GM12878 (cell line): Measurements from ENCODE around the gene LRRC39. TPM values are rescaled to one million over a fixed set of nuclear protein-coding genes. Genes with fewer than 3 reads are reported as not detected.

Source experiments
- ATAC-seq: fragments of 200-7000 bp; cut with Tn5 transposase; 3 replicates; pipeline ENCODE4 v1.9.1; 2020; ENCODE audit warnings: mild to moderate bottlenecking, moderate library complexity
- BruUV-seq: library from RNA; stranded (reverse); fragments of 400-500 nt; replicated peaks from 2 replicates; lab custom pipeline; 2021; lab: Mats Ljungman, UMichigan
- CTCF ChIA-PET: fragments of 300-600 bp; sonication (Branson Sonifier 250); formaldehyde crosslinking; extraction: SDS; loops from one replicate; lab custom pipeline; 2021; ENCODE audit warnings: inconsistent platforms; lab: Yijun Ruan, JAX
- POLR2A ChIA-PET: fragments of 350-600 bp; formaldehyde crosslinking; extraction: SDS; loops from one replicate; lab custom pipeline; 2021; ENCODE audit warnings: inconsistent platforms; lab: Charles Lee
- RAD21 ChIA-PET: fragments of 300-600 bp; sonication (Branson Sonifier 250); formaldehyde crosslinking; loops from one replicate; lab custom pipeline; 2023; ENCODE audit warnings: antibody characterized with exemption; ENCODE audit not compliant: unreplicated experiment; lab: Charles Lee
- SMC1A ChIA-PET: fragments of 300-600 bp; sonication (Branson Sonifier 250); formaldehyde crosslinking; loops from one replicate; lab custom pipeline; 2023; ENCODE audit not compliant: unreplicated experiment, uncharacterized antibody; lab: Charles Lee
- DNase-seq: peaks from one replicate; pipeline ENCODE4 v3.0.0-alpha.2; 2011; ENCODE audit warnings: low read depth, low spot score
- FAIRE-seq: peaks from 3 replicates; lab custom pipeline; 2011; peaks lifted over from hg19 to GRCh38; lab: Jason Lieb, UNC
- H2AFZ ChIP-seq: 2 replicates; pipeline ENCODE4 v1.6.0; 2011; ENCODE audit warnings: low read depth, low read length, control low read depth; ENCODE audit not compliant: control insufficient read depth
- H3K27ac ChIP-seq: 2 replicates; pipeline ENCODE4 v1.5.1; 2011; ENCODE audit warnings: control low read depth; ENCODE audit not compliant: control insufficient read depth, insufficient read depth
- H3K27me3 ChIP-seq, 2 experiments: replicated peaks in 1 of 2; 2 replicates each; pipeline versions ENCODE4 v1.6.0 to v1.6.1; 2011; ENCODE audit warnings: low read length in 1 of 2; ENCODE audit not compliant: control insufficient read depth in 2 of 2, insufficient read depth in 2 of 2
- H3K36me3 ChIP-seq, 2 experiments: 2 replicates each; pipeline ENCODE4 v1.5.1; 2011; ENCODE audit warnings: low read length in 1 of 2; ENCODE audit not compliant: control insufficient read depth in 2 of 2, insufficient read depth in 2 of 2
- H3K4me1 ChIP-seq: 2 replicates; pipeline ENCODE4 v1.6.1; 2011; ENCODE audit warnings: mild to moderate bottlenecking, low read length, moderate library complexity, mixed read lengths; ENCODE audit not compliant: control insufficient read depth, insufficient read depth
- H3K4me2 ChIP-seq: 2 replicates; pipeline ENCODE4 v1.6.0; 2011; ENCODE audit warnings: control low read depth; ENCODE audit not compliant: control insufficient read depth, insufficient read depth
- H3K4me3 ChIP-seq: fragments of 200-600 bp; sonication (generic); 2 replicates; pipeline ENCODE4 v1.5.1; 2016
- H3K79me2 ChIP-seq: 2 replicates; pipeline ENCODE4 v1.6.0; 2011; ENCODE audit warnings: low read length; ENCODE audit not compliant: control insufficient read depth, insufficient read depth
- H3K9ac ChIP-seq: 2 replicates; pipeline ENCODE4 v1.8.0; 2011; ENCODE audit warnings: low read length, control low read depth, mixed read lengths; ENCODE audit not compliant: control insufficient read depth, insufficient read depth
- H3K9me3 ChIP-seq: replicated peaks from 3 replicates; pipeline ENCODE4 v1.5.1; 2011; ENCODE audit warnings: mild to moderate bottlenecking, low read length; ENCODE audit not compliant: control insufficient read depth, insufficient read depth
- H4K20me1 ChIP-seq: 2 replicates; pipeline ENCODE4 v1.6.0; 2011; ENCODE audit not compliant: control insufficient read depth, insufficient read depth
- ATF7 ChIP-seq: fragments of 450-650 bp; IDR thresholded peaks from 2 replicates; pipeline ENCODE4 v1.6.1; 2016; ENCODE audit warnings: low read depth, mild to moderate bottlenecking
- BCLAF1 ChIP-seq: fragments of 450-650 bp; IDR thresholded peaks from 2 replicates; pipeline ENCODE4 v1.6.1; 2017; ENCODE audit warnings: antibody characterized with exemption, mild to moderate bottlenecking, moderate library complexity
- BRCA1 ChIP-seq: IDR thresholded peaks from 2 replicates; pipeline ENCODE4 v1.6.1; 2011; ENCODE audit warnings: low read depth, low read length, improper control_type of control experiment
- FOS ChIP-seq: IDR thresholded peaks from 3 replicates; pipeline ENCODE4 v1.6.1; 2011; ENCODE audit warnings: borderline replicate concordance; ENCODE audit not compliant: insufficient read length; ENCODE audit errors: extremely low read depth
- PAX5 ChIP-seq: IDR thresholded peaks from 2 replicates; pipeline ENCODE4 v1.6.1; 2011; ENCODE audit warnings: low read depth, low read length, borderline replicate concordance
- PRDM15 ChIP-seq: fragments of 450-650 bp; formaldehyde crosslinking; IDR thresholded peaks from 2 replicates; pipeline ENCODE4 v1.4.0; 2020; ENCODE audit warnings: mild to moderate bottlenecking, moderate library complexity
- SP1 ChIP-seq: IDR thresholded peaks from one replicate; pipeline ENCODE4 v1.6.1; 2011; ENCODE audit warnings: low read depth, low read length
- SRF ChIP-seq, 2 experiments: IDR thresholded peaks; 2 replicates each; pipeline ENCODE4 v1.6.1; 2011; ENCODE audit warnings: low read depth in 2 of 2, low read length in 2 of 2, mild to moderate bottlenecking in 1 of 2, moderate library complexity in 1 of 2
- SUZ12 ChIP-seq: fragments of 200-600 bp; sonication (generic); IDR thresholded peaks from one replicate; pipeline ENCODE4 v1.6.1; 2018; ENCODE audit warnings: antibody characterized with exemption, mild to moderate bottlenecking; ENCODE audit not compliant: unreplicated experiment
- TCF12 ChIP-seq: IDR thresholded peaks from 2 replicates; pipeline ENCODE4 v1.6.1; 2011; ENCODE audit warnings: low read depth, mild to moderate bottlenecking, low read length
- ZBED1 ChIP-seq: IDR thresholded peaks from 2 replicates; pipeline ENCODE4 v1.6.1; 2016; ENCODE audit warnings: borderline replicate concordance
- WGBS: methylation state at CpG from one replicate; pipeline ENCODE4 v1.1.6; 2016; ENCODE audit warnings: low lambda C conversion rate; ENCODE audit not compliant: insufficient replicate concordance, insufficient coverage; ENCODE audit errors: missing lambda C conversion rate; 5-methylcytosine and 5-hydroxymethylcytosine counted together
- in situ Hi-C: fragments of 300-500 bp; cut with MboI; formaldehyde crosslinking; loops from 9 replicates; pipeline ENCODE4 v1.14.3; 2018; ENCODE audit warnings: mixed read lengths
- intact Hi-C: fragments of 100-400 bp; cut with micrococcal nuclease; formaldehyde crosslinking; loops from one replicate; pipeline ENCODE4 v1.14.2; 2022; ENCODE audit not compliant: unreplicated experiment
- polyA plus RNA-seq, 11 experiments: library from polyadenylated mRNA; depleted of rRNA in 4 of 11; unstranded in 6 of 11; stranded (reverse) in 5 of 11; fragments of >200 nt; fragmentation: Nextera tagmentation in 4 of 11; fragmentation: Illumina TruSeq in 1 of 11; extraction: Ambion mirVana in 4 of 11; extraction: Trizol in 1 of 11; gene quantifications; 1 replicate in 1 of 11; 2 replicates in 10 of 11; pipeline versions ENCODE4 v1.2.1 to v1.2.3, GENCODE V29; 2011 to 2016; ENCODE audit warnings: inconsistent platforms in 2 of 11, missing spikeins in 2 of 11, low read depth in 1 of 11
- total RNA-seq, 4 experiments: library from RNA; depleted of rRNA in 3 of 4; stranded (reverse); fragments of >200 nt in 3 of 4; fragmentation: Illumina TruSeq in 1 of 4; extraction: Trizol in 1 of 4; gene quantifications; 2 replicates each; pipeline versions ENCODE4 v1.2.1 to v1.2.3, GENCODE V29; 2013 to 2021

Gene LRRC39
- total and polyA plus RNA-seq, 10 of the 15 experiments (the other 5 are each of a cell fraction or from before 2014, with no cell fraction given): 0.23 to 1.1 (median 0.56) TPM

GRCh38 chr1:100187912-100188311, 9.9 kb upstream of the LRRC39 start:
- Histone ChIP-seq H2AFZ (no peak overlapping the region), H3K79me2 (no peaks in the 10 kb centered on the region), H3K27me3 (no peaks in the 10 kb centered on the region), H3K4me3 (no peak overlapping the region), H3K36me3 (peaks cover 0 to 3% of the 10 kb centered on the region in 2 experiments; a peak in 1 of 4 replicates), H3K4me2 (no peak overlapping the region), H4K20me1 (no peaks in the 10 kb centered on the region), H3K4me1 (peaks cover 12% of the 10 kb centered on the region), H3K9me3 (no peaks in the 10 kb centered on the region; the same call in 2 of the 3 replicates), H3K27ac (no peak overlapping the region)
- SMC1A ChIA-PET: interaction anchor here (1.1 kb wide), 1 partner anchor 20 kb away, joined by 3 read pairs; no protein-coding TSS in a partner anchor
- no TSS peak for BruUV-seq
- no peak for ATAC-seq
- in situ Hi-C loops (no loop called here), intact Hi-C loops (no loop called here)
- WGBS: 100% methylated on average over 3 of the region's 3 CpGs
- CTCF ChIA-PET: no interaction called here
- no peak for DNase-seq
- POLR2A ChIA-PET: no interaction called here
- FAIRE-seq: no peak
- no peak for TF ChIP-seq FOS
- TF ChIP-seq TCF12: no peak
- TF ChIP-seq SRF (IDR thresholded peaks at IDR 0.05; ENCODE audit: low read depth in 2 of 2, low read length in 2 of 2): no peak
- TF ChIP-seq, all 136 proteins: peak for 0
- RAD21 ChIA-PET: no interaction called here
- H3K9ac ChIP-seq: no peak overlapping the region

- Histone ChIP-seq H2AFZ (no peak overlapping the region), H4K20me1 (no peaks in the 10 kb centered on the region), H3K4me1 (peaks cover 11% of the 10 kb centered on the region), H3K27me3 (no peaks in the 10 kb centered on the region), H3K27ac (no peak overlapping the region), H3K4me3 (no peak overlapping the region), H3K79me2 (no peaks in the 10 kb centered on the region), H3K4me2 (no peak overlapping the region), H3K9me3 (no peaks in the 10 kb centered on the region; the same call in 2 of the 3 replicates), H3K9ac (no peak overlapping the region), H3K36me3 (peaks cover 0 to 3% of the 10 kb centered on the region in 2 experiments; a peak in 1 of 4 replicates)
- ChIA-PET RAD21 (no interaction called here), CTCF (no interaction called here), SMC1A (interaction anchor here (0.7 kb wide), 1 partner anchor 264 kb away, joined by 3 read pairs; no protein-coding TSS in a partner anchor), POLR2A (interaction anchor here (0.6 kb wide), 1 partner anchor 13 kb away, joined by 4 read pairs; no protein-coding TSS in a partner anchor)
- in situ Hi-C loops: no loop called here
- intact Hi-C loops: no loop called here
- BruUV-seq: no TSS peak
- DNase-seq (peak; percentile 23), FAIRE-seq (peak; percentile 23), ATAC-seq (peak; percentile 91)
- 0% methylated on average over 1 of the region's 1 CpG for WGBS
- peak; percentile 43; the same call in 1 of the 2 replicates for TF ChIP-seq PAX5
- no peak for TF ChIP-seq PRDM15 (CRISPR knock-in tag)
- no peak for TF ChIP-seq SP1
- peak; percentile 96; the same call in 1 of the 2 replicates for TF ChIP-seq ZBED1
- TF ChIP-seq BCLAF1: no peak
- no peak for TF ChIP-seq SUZ12
- TF ChIP-seq ATF7: no peak
- TF ChIP-seq BRCA1: no peak
Observed at GRCh38 chr1:100184536-100184935, 6.5 kb upstream of the LRRC39 start.
